ENCODE measurements around the gene PTOV1.

The PTOV1 gene

GRCh38 chr19:49882643-49883042 lies 31.7 kb downstream of the PTOV1 start:
- H3K4ac ChIP-seq (ENCODE audit: low read depth, low read length) = no peak overlapping the region
- no peak overlapping the region for H2BK120ac ChIP-seq (ENCODE audit: insufficient read depth, low read length, poor library complexity)
- H3K79me1 ChIP-seq (ENCODE audit: low read length) = peaks cover 3% of the 10 kb centered on the region
- no peak overlapping the region for H2AFZ ChIP-seq (ENCODE audit: insufficient read depth, low read length, poor library complexity)
- no peak overlapping the region for H3K4me2 ChIP-seq (ENCODE audit: low read length)
- peaks cover 56 to 59% of the 10 kb centered on the region in 2 experiments for H3K36me3 ChIP-seq (ENCODE audit: control insufficient read depth in 1 of 2, insufficient read depth in 2 of 2, low read length in 2 of 2)
- H2BK5ac ChIP-seq (ENCODE audit: low read depth, low read length, poor library complexity) = no peak overlapping the region
- H3K4me3 ChIP-seq (ENCODE audit: low read depth, low read length) = no peak overlapping the region
- no peaks in the 10 kb centered on the region for H3K27me3 ChIP-seq (ENCODE audit: insufficient read depth, low read length)
- DNase-seq = no peak
- H3K27ac ChIP-seq (ENCODE audit: low read depth, low read length) = no peak overlapping the region
- H3K9ac ChIP-seq (ENCODE audit: low read length) = no peak overlapping the region
- no CpG with 5 or more reads among the region's 14 CpGs for WGBS (ENCODE audit: extremely low coverage, insufficient coverage, insufficient read length)
- H3K9me3 ChIP-seq (ENCODE audit: insufficient read depth, low read depth, low read length) = peaks cover 5% of the 10 kb centered on the region
- H4K91ac ChIP-seq (ENCODE audit: low read depth, low read length) = no peak overlapping the region
- no peak overlapping the region for H4K12ac ChIP-seq (ENCODE audit: low read depth, low read length)
- no peak overlapping the region for H2AK5ac ChIP-seq (ENCODE audit: low read length)
- no peak overlapping the region for H4K8ac ChIP-seq (ENCODE audit: low read depth, low read length)
- peaks cover 0 to 5% of the 10 kb centered on the region in 2 experiments for H3K4me1 ChIP-seq (ENCODE audit: control insufficient read depth in 1 of 2, insufficient read depth in 2 of 2, low read length in 2 of 2)
- H3K18ac ChIP-seq (ENCODE audit: low read length) = no peak overlapping the region
- H3K14ac ChIP-seq (ENCODE audit: low read length) = no peak overlapping the region
- H3K79me2 ChIP-seq (ENCODE audit: control insufficient read depth, insufficient read depth, low read length, poor library complexity) = peaks cover 2% of the 10 kb centered on the region
- no peak overlapping the region for H3K23ac ChIP-seq (ENCODE audit: low read length)
- H2BK12ac ChIP-seq (ENCODE audit: low read length) = no peak overlapping the region

- Histone ChIP-seq H3K9ac (ENCODE audit: low read length) (no peak overlapping the region), H2BK5ac (ENCODE audit: low read depth, low read length, poor library complexity) (no peak overlapping the region), H2AFZ (ENCODE audit: insufficient read depth, low read length, poor library complexity) (no peak overlapping the region), H3K14ac (ENCODE audit: low read length) (no peak overlapping the region), H3K9me3 (ENCODE audit: insufficient read depth, low read depth, low read length) (peaks cover 5% of the 10 kb centered on the region), H2BK12ac (ENCODE audit: low read length) (no peak overlapping the region), H3K23ac (ENCODE audit: low read length) (no peak overlapping the region), H3K27ac (ENCODE audit: low read depth, low read length) (no peak overlapping the region), H3K4me1 (ENCODE audit: control insufficient read depth in 1 of 2, insufficient read depth in 2 of 2, low read length in 2 of 2) (peaks cover 0 to 5% of the 10 kb centered on the region in 2 experiments), H4K12ac (ENCODE audit: low read depth, low read length) (no peak overlapping the region), H2BK120ac (ENCODE audit: insufficient read depth, low read length, poor library complexity) (no peak overlapping the region), H3K18ac (ENCODE audit: low read length) (no peak overlapping the region), H3K4ac (ENCODE audit: low read depth, low read length) (no peak overlapping the region), H3K79me1 (ENCODE audit: low read length) (peaks cover under 1% of the 10 kb centered on the region), H3K4me2 (ENCODE audit: low read length) (no peak overlapping the region), H3K4me3 (ENCODE audit: low read depth, low read length) (no peak overlapping the region), H2AK5ac (ENCODE audit: low read length) (no peak overlapping the region), H4K91ac (ENCODE audit: low read depth, low read length) (no peak overlapping the region), H4K8ac (ENCODE audit: low read depth, low read length) (no peak overlapping the region), H3K36me3 (ENCODE audit: control insufficient read depth in 1 of 2, insufficient read depth in 2 of 2, low read length in 2 of 2) (peaks cover 56 to 59% of the 10 kb centered on the region in 2 experiments), H3K27me3 (ENCODE audit: insufficient read depth, low read length) (no peaks in the 10 kb centered on the region), H3K79me2 (ENCODE audit: control insufficient read depth, insufficient read depth, low read length, poor library complexity) (peaks cover under 1% of the 10 kb centered on the region)
- WGBS (ENCODE audit: extremely low coverage, insufficient coverage, insufficient read length) = no CpG with 5 or more reads among the region's 5 CpGs
- DNase-seq = no peak
Measured at GRCh38 chr19:49883094-49883493, 32.1 kb downstream of the PTOV1 start.

GRCh38 chr19:49884109-49884508 lies 33.1 kb downstream of the PTOV1 start:
- H3K23ac ChIP-seq (ENCODE audit: low read length) = no peak overlapping the region
- H4K91ac ChIP-seq (ENCODE audit: low read depth, low read length) = no peak overlapping the region
- no peak overlapping the region for H3K14ac ChIP-seq (ENCODE audit: low read length)
- no peak overlapping the region for H4K8ac ChIP-seq (ENCODE audit: low read depth, low read length)
- H2BK120ac ChIP-seq (ENCODE audit: insufficient read depth, low read length, poor library complexity) = no peak overlapping the region
- no peak overlapping the region for H3K4me2 ChIP-seq (ENCODE audit: low read length)
- H2BK5ac ChIP-seq (ENCODE audit: low read depth, low read length, poor library complexity) = no peak overlapping the region
- no peaks in the 10 kb centered on the region for H3K4me1 ChIP-seq (ENCODE audit: control insufficient read depth in 1 of 2, insufficient read depth in 2 of 2, low read length in 2 of 2)
- no CpG with 5 or more reads among the region's 18 CpGs for WGBS (ENCODE audit: extremely low coverage, insufficient coverage, insufficient read length)
- H2BK12ac ChIP-seq (ENCODE audit: low read length) = no peak overlapping the region
- no peaks in the 10 kb centered on the region for H3K79me1 ChIP-seq (ENCODE audit: low read length)
- no peak overlapping the region for H3K4me3 ChIP-seq (ENCODE audit: low read depth, low read length)
- H3K9me3 ChIP-seq (ENCODE audit: insufficient read depth, low read depth, low read length) = peaks cover 7% of the 10 kb centered on the region
- H3K36me3 ChIP-seq (ENCODE audit: control insufficient read depth in 1 of 2, insufficient read depth in 2 of 2, low read length in 2 of 2) = peaks cover 58% of the 10 kb centered on the region in 2 experiments
- no peak for DNase-seq
- H3K18ac ChIP-seq (ENCODE audit: low read length) = no peak overlapping the region
- H2AFZ ChIP-seq (ENCODE audit: insufficient read depth, low read length, poor library complexity) = no peak overlapping the region
- no peak overlapping the region for H4K12ac ChIP-seq (ENCODE audit: low read depth, low read length)
- no peak overlapping the region for H3K27ac ChIP-seq (ENCODE audit: low read depth, low read length)
- H3K27me3 ChIP-seq (ENCODE audit: insufficient read depth, low read length) = no peaks in the 10 kb centered on the region
- no peak overlapping the region for H2AK5ac ChIP-seq (ENCODE audit: low read length)
- no peak overlapping the region for H3K4ac ChIP-seq (ENCODE audit: low read depth, low read length)
- H3K9ac ChIP-seq (ENCODE audit: low read length) = no peak overlapping the region
- H3K79me2 ChIP-seq (ENCODE audit: control insufficient read depth, insufficient read depth, low read length, poor library complexity) = no peaks in the 10 kb centered on the region

- no peak overlapping the region for H4K12ac ChIP-seq (ENCODE audit: low read depth, low read length)
- H3K9ac ChIP-seq (ENCODE audit: low read length) = no peak overlapping the region
- H3K27ac ChIP-seq (ENCODE audit: low read depth, low read length) = peak overlapping the region; percentile 4
- no peak overlapping the region for H3K4me2 ChIP-seq (ENCODE audit: low read length)
- no peaks in the 10 kb centered on the region for H3K4me1 ChIP-seq (ENCODE audit: control insufficient read depth in 1 of 2, insufficient read depth in 2 of 2, low read length in 2 of 2)
- H3K23ac ChIP-seq (ENCODE audit: low read length) = no peak overlapping the region
- H3K36me3 ChIP-seq (ENCODE audit: control insufficient read depth in 1 of 2, insufficient read depth in 2 of 2, low read length in 2 of 2) = peaks cover 56 to 58% of the 10 kb centered on the region in 2 experiments
- H3K27me3 ChIP-seq (ENCODE audit: insufficient read depth, low read length) = no peaks in the 10 kb centered on the region
- H2BK12ac ChIP-seq (ENCODE audit: low read length) = no peak overlapping the region
- no peak overlapping the region for H4K8ac ChIP-seq (ENCODE audit: low read depth, low read length)
- H3K18ac ChIP-seq (ENCODE audit: low read length) = no peak overlapping the region
- H2AK5ac ChIP-seq (ENCODE audit: low read length) = no peak overlapping the region
- H4K91ac ChIP-seq (ENCODE audit: low read depth, low read length) = no peak overlapping the region
- H3K79me1 ChIP-seq (ENCODE audit: low read length) = no peaks in the 10 kb centered on the region
- H3K14ac ChIP-seq (ENCODE audit: low read length) = no peak overlapping the region
- no peak overlapping the region for H2BK5ac ChIP-seq (ENCODE audit: low read depth, low read length, poor library complexity)
- no peak overlapping the region for H2BK120ac ChIP-seq (ENCODE audit: insufficient read depth, low read length, poor library complexity)
- no peak overlapping the region for H3K4me3 ChIP-seq (ENCODE audit: low read depth, low read length)
- peaks cover 12% of the 10 kb centered on the region for H3K9me3 ChIP-seq (ENCODE audit: insufficient read depth, low read depth, low read length)
- WGBS (ENCODE audit: extremely low coverage, insufficient coverage, insufficient read length) = no CpG with 5 or more reads among the region's 3 CpGs
- no peak overlapping the region for H3K4ac ChIP-seq (ENCODE audit: low read depth, low read length)
- peak in 1 of 2 donors; percentile 36 for DNase-seq
- no peak overlapping the region for H2AFZ ChIP-seq (ENCODE audit: insufficient read depth, low read length, poor library complexity)
- no peaks in the 10 kb centered on the region for H3K79me2 ChIP-seq (ENCODE audit: control insufficient read depth, insufficient read depth, low read length, poor library complexity)
Measured at GRCh38 chr19:49884760-49885159, 33.8 kb downstream of the PTOV1 start.
